PFSK-1 (cell line): ENCODE data around the gene ADAM10.

Experiments used
- FOXP2 ChIP-seq: optimal IDR thresholded peaks from 2 replicates; pipeline ENCODE3; 2011; ENCODE audit warnings: borderline replicate concordance, control low read depth, inconsistent platforms; ENCODE audit not compliant: insufficient read depth; ENCODE audit errors: extremely low read length, extremely low read depth
- POLR2AphosphoS5 ChIP-seq: IDR thresholded peaks from 2 replicates; pipeline ENCODE4 v1.6.1; 2012; ENCODE audit warnings: low read depth, mild to moderate bottlenecking, control low read depth, low read length, moderate library complexity
- REST ChIP-seq, 2 experiments: IDR thresholded peaks; 2 replicates each; pipeline versions ENCODE4 v1.6.1 to v1.8.0; 2011 to 2012; ENCODE audit warnings: low read depth in 2 of 2, low read length in 2 of 2, control low read depth in 1 of 2, inconsistent platforms in 1 of 2, mild to moderate bottlenecking in 1 of 2, moderate library complexity in 1 of 2; ENCODE audit not compliant: insufficient read depth in 1 of 2
- SIN3A ChIP-seq: IDR thresholded peaks from 2 replicates; pipeline ENCODE4 v1.6.1; 2012; ENCODE audit warnings: mild to moderate bottlenecking, low read length, moderate library complexity, borderline replicate concordance; ENCODE audit not compliant: insufficient read depth
- TAF1 ChIP-seq: IDR thresholded peaks from 2 replicates; pipeline ENCODE4 v1.6.1; 2012; ENCODE audit warnings: low read length, control low read depth, borderline replicate concordance; ENCODE audit not compliant: insufficient read depth

Gene ADAM10

GRCh38 chr15:58766290-58766689 is 16.8 kb upstream of the ADAM10 start:
- TF ChIP-seq FOXP2 (no peak), TAF1 (no peak), REST (IDR thresholded peaks at IDR 0.05; ENCODE audit: insufficient read depth in 1 of 2, low read depth in 2 of 2, low read length in 2 of 2) (no peak), POLR2AphosphoS5 (no peak), SIN3A (no peak)

- no peak for TF ChIP-seq TAF1
- no peak for TF ChIP-seq FOXP2
These were observed 15.0 kb upstream of the ADAM10 start for GRCh38 chr15:58764468-58764867.

GRCh38 chr15:58762731-58763130 is 13.2 kb upstream of the ADAM10 start:
- no peak for TF ChIP-seq POLR2AphosphoS5
- TF ChIP-seq FOXP2: no peak
- TF ChIP-seq REST (IDR thresholded peaks at IDR 0.05; ENCODE audit: insufficient read depth in 1 of 2, low read depth in 2 of 2, low read length in 2 of 2): no peak
- TF ChIP-seq SIN3A: no peak

GRCh38 chr15:58762285-58762684 is 12.8 kb upstream of the ADAM10 start:
- TF ChIP-seq REST (IDR thresholded peaks at IDR 0.05; ENCODE audit: insufficient read depth in 1 of 2, low read depth in 2 of 2, low read length in 2 of 2) (no peak), TAF1 (no peak), FOXP2 (no peak), SIN3A (no peak)

GRCh38 chr15:58761010-58761388 is 11.5 kb upstream of the ADAM10 start:
- TF ChIP-seq POLR2AphosphoS5 (no peak), REST (IDR thresholded peaks at IDR 0.05; ENCODE audit: insufficient read depth in 1 of 2, low read depth in 2 of 2, low read length in 2 of 2) (no peak), SIN3A (no peak), FOXP2 (no peak), TAF1 (no peak)
